ENCODE results near the gene SCN5A.

- TF ChIP-seq CTCF (IDR thresholded peaks at IDR 0.05) (no peak), POLR2A (IDR thresholded peaks at IDR 0.05) (no peak)
Observed at GRCh38 chr3:38600551-38600950, 48.9 kb downstream of the SCN5A start.
